ENCODE results near the gene BRINP2.

GRCh38 chr1:177281901-177282300 lies 111.1 kb downstream of the BRINP2 start:
- TF ChIP-seq CTCF (IDR thresholded peaks at IDR 0.05; ENCODE audit: low read length) (no peak), EZH2 (IDR thresholded peaks at IDR 0.05; ENCODE audit: borderline replicate concordance, low read length) (no peak)
